GM18951 (cell line): ENCODE data around the gene CCDC30.
A peak's percentile ranks its signal among the peaks of the same experiment; 100 is the strongest.
"Not testable (repeated sequence)": the region's sequence is repeated elsewhere in the genome, so short reads cannot be mapped to it uniquely, and the experiment has no call there.

ENCODE experiments used
- POLR2A ChIP-seq: IDR thresholded peaks from 4 replicates; pipeline ENCODE4 v1.6.1; 2011; ENCODE audit warnings: mild to moderate bottlenecking; ENCODE audit not compliant: insufficient read length, insufficient read depth; ENCODE audit errors: extremely low read depth
- in situ Hi-C: fragments of 300-500 bp; cut with MboI; formaldehyde crosslinking; loops from one replicate; pipeline ENCODE4 v1.12.0; 2022; ENCODE audit warnings: low sequenced_read_pairs, mixed read lengths, inconsistent platforms; ENCODE audit not compliant: unreplicated experiment

The CCDC30 gene

GRCh38 chr1:42587753-42588152 lies 124.7 kb downstream of the CCDC30 start:
- in situ Hi-C loops: no loop called here

DNA sequence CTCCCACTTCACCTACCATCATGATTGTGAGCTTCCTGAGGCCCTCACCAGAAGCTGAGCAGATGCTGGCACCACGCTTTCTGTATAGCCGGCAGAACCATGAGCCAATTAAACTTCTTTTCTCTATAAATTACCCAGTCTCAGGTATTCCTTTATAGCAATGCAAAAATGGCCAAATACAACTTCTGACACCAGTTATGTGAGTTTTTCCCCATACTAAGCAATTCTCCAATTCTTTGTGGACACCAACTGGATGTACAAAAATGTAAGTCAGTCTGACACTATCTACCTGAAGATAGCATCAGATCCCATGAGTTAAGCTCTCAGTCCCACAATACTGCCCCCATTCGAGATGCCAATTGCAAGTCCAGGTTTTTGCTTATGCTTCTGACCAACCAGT lies 129.7 kb downstream of the CCDC30 start:
- in situ Hi-C loops: no loop called here
- no peak for TF ChIP-seq POLR2A

More at GRCh38 chr1:42587753-42588152, 124.7 kb downstream of the CCDC30 start:
- no peak for TF ChIP-seq POLR2A

- no peak for TF ChIP-seq POLR2A
- in situ Hi-C loops: no loop called here
These were observed 130.5 kb downstream of the CCDC30 start for GRCh38 chr1:42593486-42594100.

DNA sequence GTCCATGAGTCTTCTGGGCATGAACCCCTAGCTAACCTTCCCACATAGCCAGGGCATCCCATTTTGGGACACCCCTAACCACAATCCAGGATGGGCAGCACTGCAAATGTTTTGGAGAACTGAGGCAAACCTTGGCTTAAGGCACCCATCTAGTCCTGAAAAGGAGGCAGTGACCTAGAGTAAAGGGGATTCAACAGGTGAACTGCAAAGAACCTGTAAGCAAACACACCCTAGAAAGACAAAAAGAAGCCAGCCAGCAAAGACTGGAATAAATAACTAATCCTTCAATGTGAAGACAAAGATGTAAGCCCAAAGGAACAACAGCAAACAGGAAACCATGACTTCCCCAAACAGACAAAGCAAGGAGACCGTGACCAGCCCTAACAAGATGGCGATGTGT lies 138.4 kb downstream of the CCDC30 start:
- in situ Hi-C loops: no loop called here
- TF ChIP-seq POLR2A: no peak

GRCh38 chr1:42613803-42614131 lies 150.7 kb downstream of the CCDC30 start:
- TF ChIP-seq POLR2A: no peak
- in situ Hi-C loops: no loop called here

GRCh38 chr1:42618866-42619265 lies 155.8 kb downstream of the CCDC30 start:
- in situ Hi-C loops: no loop called here
- no peak for TF ChIP-seq POLR2A

- no peak for TF ChIP-seq POLR2A
- in situ Hi-C loops: no loop called here
These were observed 157.2 kb downstream of the CCDC30 start for GRCh38 chr1:42620307-42620706.

- in situ Hi-C loops: not testable (repeated sequence)
These were observed 158.1 kb downstream of the CCDC30 start for GRCh38 chr1:42621180-42621579.

DNA sequence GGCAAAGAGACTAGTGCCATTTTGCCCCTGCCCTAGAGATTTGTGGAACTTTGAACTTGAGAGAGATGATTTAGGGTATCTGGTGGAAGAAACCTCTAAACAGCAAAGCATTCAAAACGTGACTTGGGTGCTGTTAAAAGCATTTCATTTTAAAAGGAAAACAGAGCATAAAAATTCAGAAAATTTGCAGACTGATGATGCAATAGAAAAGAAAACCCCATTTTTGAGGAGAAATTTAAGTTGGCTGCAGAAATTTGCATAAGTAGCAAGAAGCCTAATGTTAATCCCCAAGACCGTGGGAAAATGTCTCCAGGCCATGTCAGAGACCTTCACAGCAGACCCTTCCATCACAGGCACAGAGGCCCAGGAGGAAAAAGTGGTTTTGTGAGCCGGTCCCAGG lies 164.1 kb downstream of the CCDC30 start:
- in situ Hi-C loops: not testable (repeated sequence)

DNA sequence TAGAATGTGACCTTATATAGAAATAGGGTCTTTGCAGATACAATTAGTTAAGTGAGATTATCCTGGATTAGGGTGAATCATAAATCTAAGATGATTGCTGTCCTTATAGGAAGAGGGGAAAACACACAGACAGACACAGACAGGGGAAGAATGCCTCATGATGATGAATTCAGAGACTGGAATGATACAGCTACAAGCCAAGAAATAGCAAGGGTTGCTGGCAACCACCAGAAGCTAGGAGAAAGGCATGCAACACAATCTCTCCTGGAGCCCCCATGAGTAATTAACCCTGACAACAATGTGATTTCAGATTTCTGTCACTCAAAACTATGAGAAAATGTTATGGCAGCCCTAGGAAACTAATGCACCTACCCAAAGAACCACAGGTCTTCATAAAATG lies 176.0 kb downstream of the CCDC30 start:
- in situ Hi-C loops: no loop called here
- no peak for TF ChIP-seq POLR2A

GRCh38 chr1:42646056-42646455 lies 183.0 kb downstream of the CCDC30 start:
- TF ChIP-seq POLR2A: no peak
- in situ Hi-C loops: no loop called here

- TF ChIP-seq POLR2A: no peak
- in situ Hi-C loops: no loop called here
These were observed 194.1 kb downstream of the CCDC30 start for GRCh38 chr1:42657201-42657600.

- in situ Hi-C loops: no loop called here
- TF ChIP-seq POLR2A: peak; percentile 96
These were observed 195.1 kb downstream of the CCDC30 start, which contains the start of gene PPIH for GRCh38 chr1:42657981-42658876. Gene PPIH, plus strand, starts transcription at chr1:42658423. Its CDS starts 24 bp downstream, at chr1:42658447.

DNA sequence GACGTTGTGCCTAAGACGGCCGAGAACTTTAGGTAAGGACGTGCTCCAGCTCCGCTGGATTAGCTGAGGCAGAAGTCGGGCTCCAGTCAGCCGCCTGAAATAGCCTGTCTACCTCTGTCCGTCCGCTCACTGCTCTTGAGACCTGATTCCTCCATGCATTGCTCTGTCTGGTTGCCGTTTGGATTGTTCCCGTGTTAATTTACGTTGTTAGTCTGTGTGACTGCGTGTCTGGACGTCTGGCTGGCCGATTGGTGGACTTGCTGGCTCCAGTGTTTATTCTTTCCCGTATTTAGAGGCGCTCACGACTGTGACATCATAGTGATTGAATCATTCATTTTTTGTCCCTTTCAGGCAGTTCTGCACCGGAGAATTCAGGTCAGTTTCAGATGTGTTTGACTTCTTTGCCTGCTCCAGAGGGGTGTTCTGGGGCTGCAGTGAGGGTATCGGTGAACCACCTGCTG lies 195.8 kb downstream of the CCDC30 start:
- TF ChIP-seq POLR2A: no peak

More for the DNA sequence above, 195.8 kb downstream of the CCDC30 start:
- in situ Hi-C loops: no loop called here
